Adrenal gland (tissue), 12 donors: ENCODE measurements around the gene BEND3. TPM values are rescaled to one million over a fixed set of nuclear protein-coding genes. Genes with fewer than 3 reads are reported as not detected.

Experiments used
- DNase-seq, 7 donors: peaks; one replicate each; pipeline ENCODE4 v3.0.0-alpha.2; 2019 to 2020
- H3K27ac ChIP-seq, 5 donors: fragments of 200-600 bp; sonication (generic) in 4 of 5; 1 replicate in 3 of 5; 2 replicates in 2 of 5; pipeline versions ENCODE4 v1.5.1 to v1.8.0; 2016 to 2020; ENCODE audit warnings: mild to moderate bottlenecking in 1 of 5
- H3K27me3 ChIP-seq: fragments of 200-600 bp; 2 replicates; pipeline ENCODE4 v1.8.0; 2021
- H3K36me3 ChIP-seq, 2 donors: fragments of 200-600 bp; replicated peaks in 1 of 2; 1 replicate in 1 of 2; 2 replicates in 1 of 2; pipeline versions ENCODE4 v1.5.1 to v1.8.0; 2018 to 2022
- H3K4me1 ChIP-seq, 2 donors: fragments of 200-600 bp; replicated peaks in 1 of 2; 1 replicate in 1 of 2; 2 replicates in 1 of 2; pipeline versions ENCODE4 v1.5.1 to v1.8.0; 2018 to 2021
- H3K4me3 ChIP-seq, 4 donors: fragments of 200-600 bp; sonication (generic) in 3 of 4; one replicate each; pipeline ENCODE4 v1.5.1; 2016 to 2018
- H3K9me3 ChIP-seq, 3 donors: fragments of 200-600 bp; sonication (generic) in 1 of 3; replicated peaks in 1 of 3; 1 replicate in 2 of 3; 2 replicates in 1 of 3; pipeline versions ENCODE4 v1.5.1 to v1.8.0; 2016 to 2021
- POLR2A ChIP-seq, 2 donors: fragments of 450-650 bp; IDR thresholded peaks; one replicate each; pipeline ENCODE4 v1.6.1; 2017; ENCODE audit warnings: antibody characterized with exemption in 2 of 2, mild to moderate bottlenecking in 2 of 2, moderate library complexity in 1 of 2
- WGBS, 4 donors: extraction: QIAGEN DNeasy Blood & Tissue Kit in 2 of 4; methylation state at CpG; one replicate each; pipeline versions ENCODE4 v1.1.5 to v1.1.7; 2013 to 2017; 5-methylcytosine and 5-hydroxymethylcytosine counted together
- intact Hi-C, 2 donors: fragments of 100-400 bp; cut with DNase I; formaldehyde crosslinking; loops; one replicate each; pipeline versions ENCODE4 v1.14.1 to v1.15.0; 2022 to 2023
- polyA plus RNA-seq, 3 donors: library from polyadenylated mRNA; stranded (reverse); fragments of 200-250 nt in 2 of 3; fragments of 350-450 nt in 1 of 3; fragmentation: Illumina TruSeq in 1 of 3; extraction: RNeasy Lipid Tissue Mini Kit (QIAGEN cat#74804) in 1 of 3; gene quantifications; one replicate each; pipeline ENCODE4 v1.2.3, GENCODE V29; 2013 to 2014
- total RNA-seq, 9 donors: library from RNA; depleted of rRNA in 4 of 9; stranded (reverse); fragments of >200 nt in 4 of 9; fragments of 120-200 nt in 1 of 9; fragmentation: NEBNext Ultra II Directional in 1 of 9; extraction: Animal tissue kit (Norgen Biotek cat#: 25700) in 1 of 9; gene quantifications; one replicate each; pipeline versions ENCODE4 v1.1.0 to v1.2.4, GENCODE V29; 2013 to 2023
- TF ChIP-seq, protein P1 (sequence below), 6 experiments: fragments of 450-650 bp in 4 of 6; fragments of 200-600 bp in 2 of 6; sonication (generic) in 1 of 6; IDR thresholded peaks; 1 replicate in 5 of 6; 2 replicates in 1 of 6; pipeline versions ENCODE4 v1.5.1 to v1.8.0; 2016 to 2021; ENCODE audit warnings: antibody characterized with exemption in 6 of 6, mild to moderate bottlenecking in 2 of 6, moderate library complexity in 1 of 6
- donor health status: healthy with polysubstance abuse.
- donor health status: Bipolar disorder and iron deficiency.
- donor health status: DM: yes; HTN: yes; CAD: no.
- donor health status: DM: no; HTN: no; CAD: no.
- donor health status: DM: no; HTN: no; CAD: no.
- donor health status: DM: yes; HTN: yes; CAD: no.

BEND3 gene
- total and polyA plus RNA-seq, 12 donors: 0.64 to 3.5 (median 1.9) TPM

DNA sequence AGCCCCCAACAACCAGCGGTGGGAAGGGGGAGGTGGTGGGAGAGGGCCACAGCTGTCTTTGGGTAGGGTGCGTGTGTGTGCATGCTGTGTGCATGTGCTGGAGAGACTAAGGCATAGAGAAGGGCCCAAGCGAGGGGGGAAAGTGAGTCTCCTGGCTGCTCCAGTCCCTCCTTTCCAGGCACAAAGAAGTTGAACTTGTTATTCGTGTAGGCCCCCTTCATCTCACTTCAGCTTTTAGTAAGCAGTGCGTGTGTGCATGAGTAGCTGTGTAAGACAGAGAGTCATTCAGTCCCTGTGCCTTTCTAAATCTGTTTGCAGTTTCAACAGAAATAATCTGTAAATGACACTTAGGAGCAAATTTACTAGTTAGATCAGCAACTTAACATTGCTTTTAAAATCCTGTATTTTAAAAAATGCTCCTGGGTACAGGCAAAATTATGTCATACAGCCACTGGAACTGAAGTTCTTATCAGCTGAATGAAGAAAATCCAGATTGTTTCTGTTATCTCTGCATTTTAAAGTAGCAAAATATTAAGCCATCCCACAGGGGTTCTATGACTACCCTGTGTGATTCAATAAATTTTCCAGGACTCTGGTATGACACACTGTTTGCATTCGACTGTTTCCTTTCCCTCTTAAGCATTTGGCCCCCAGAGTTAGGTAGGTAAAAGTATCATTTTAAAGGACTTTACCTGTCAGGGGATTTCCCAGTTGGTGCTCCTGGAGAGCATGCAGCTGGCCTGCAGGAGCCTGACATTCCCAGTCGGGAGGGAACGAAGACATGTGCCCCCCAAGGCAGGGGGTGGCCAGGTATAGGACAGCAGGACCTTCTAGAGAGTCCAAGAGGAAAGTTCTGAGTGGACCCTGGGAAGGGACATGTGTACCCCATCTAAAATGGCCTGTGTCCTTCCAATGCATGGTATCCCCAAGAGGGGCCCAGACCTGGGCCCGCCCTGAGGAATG is 48.3 kb downstream of the BEND3 start:
- Histone ChIP-seq H3K27me3 (no peaks in the 10 kb centered on the region), H3K4me3 (no peak overlapping the region), H3K9me3 (no peaks in the 10 kb centered on the region), H3K4me1 (peaks cover 8 to 14% of the 10 kb centered on the region in 2 donors), H3K27ac (no peak overlapping the region), H3K36me3 (no peaks in the 10 kb centered on the region)
- 84 to 87% (median 85%) methylated on average over 7 to 9 of the region's 9 CpGs for WGBS, 4 donors
- DNase-seq: no peak
- TF ChIP-seq POLR2A (IDR thresholded peaks at IDR 0.05): no peak
- TF ChIP-seq, protein P1, sequence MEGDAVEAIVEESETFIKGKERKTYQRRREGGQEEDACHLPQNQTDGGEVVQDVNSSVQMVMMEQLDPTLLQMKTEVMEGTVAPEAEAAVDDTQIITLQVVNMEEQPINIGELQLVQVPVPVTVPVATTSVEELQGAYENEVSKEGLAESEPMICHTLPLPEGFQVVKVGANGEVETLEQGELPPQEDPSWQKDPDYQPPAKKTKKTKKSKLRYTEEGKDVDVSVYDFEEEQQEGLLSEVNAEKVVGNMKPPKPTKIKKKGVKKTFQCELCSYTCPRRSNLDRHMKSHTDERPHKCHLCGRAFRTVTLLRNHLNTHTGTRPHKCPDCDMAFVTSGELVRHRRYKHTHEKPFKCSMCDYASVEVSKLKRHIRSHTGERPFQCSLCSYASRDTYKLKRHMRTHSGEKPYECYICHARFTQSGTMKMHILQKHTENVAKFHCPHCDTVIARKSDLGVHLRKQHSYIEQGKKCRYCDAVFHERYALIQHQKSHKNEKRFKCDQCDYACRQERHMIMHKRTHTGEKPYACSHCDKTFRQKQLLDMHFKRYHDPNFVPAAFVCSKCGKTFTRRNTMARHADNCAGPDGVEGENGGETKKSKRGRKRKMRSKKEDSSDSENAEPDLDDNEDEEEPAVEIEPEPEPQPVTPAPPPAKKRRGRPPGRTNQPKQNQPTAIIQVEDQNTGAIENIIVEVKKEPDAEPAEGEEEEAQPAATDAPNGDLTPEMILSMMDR (IDR thresholded peaks at IDR 0.05): no peak
- intact Hi-C loops: no loop called here

DNA sequence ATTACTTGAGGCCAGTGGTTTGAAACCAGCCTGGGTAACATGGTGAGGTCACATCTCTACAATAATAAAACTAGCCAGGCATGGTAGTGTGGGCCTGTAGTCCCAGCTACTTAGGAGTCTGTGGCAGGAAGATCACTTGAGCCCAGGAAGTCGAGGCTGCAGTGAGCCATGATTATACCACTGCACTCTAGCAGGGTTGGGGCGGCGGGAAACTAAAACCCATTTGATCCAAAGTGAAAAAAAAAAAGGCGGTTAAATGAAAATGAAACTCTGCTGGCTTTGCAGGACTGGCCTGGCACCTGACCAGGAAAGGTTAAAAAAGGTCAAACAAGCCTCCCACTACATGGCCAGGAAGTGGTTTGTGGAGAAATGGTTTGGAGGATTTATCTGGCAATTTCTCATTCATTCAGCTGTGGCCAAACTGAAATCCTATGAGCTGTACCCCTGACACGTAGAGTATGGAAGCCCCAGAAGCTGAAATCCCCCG is 50.7 kb downstream of the BEND3 start:
- TF ChIP-seq POLR2A (IDR thresholded peaks at IDR 0.05): no peak
- TF ChIP-seq, protein P1 (IDR thresholded peaks at IDR 0.05): no peak
- H3K27me3 ChIP-seq: no peaks in the 10 kb centered on the region
- peaks cover 8 to 14% of the 10 kb centered on the region in 2 donors for H3K4me1 ChIP-seq
- intact Hi-C loops: no loop called here
- no peaks in the 10 kb centered on the region for H3K36me3 ChIP-seq
- no peak overlapping the region for H3K27ac ChIP-seq
- DNase-seq: peak; percentile 32 to 84 (median 73)
- WGBS, 4 donors: 20 to 34% (median 31%) methylated on average over 6 of the region's 6 CpGs
- no peaks in the 10 kb centered on the region for H3K9me3 ChIP-seq
- no peak overlapping the region for H3K4me3 ChIP-seq

DNA sequence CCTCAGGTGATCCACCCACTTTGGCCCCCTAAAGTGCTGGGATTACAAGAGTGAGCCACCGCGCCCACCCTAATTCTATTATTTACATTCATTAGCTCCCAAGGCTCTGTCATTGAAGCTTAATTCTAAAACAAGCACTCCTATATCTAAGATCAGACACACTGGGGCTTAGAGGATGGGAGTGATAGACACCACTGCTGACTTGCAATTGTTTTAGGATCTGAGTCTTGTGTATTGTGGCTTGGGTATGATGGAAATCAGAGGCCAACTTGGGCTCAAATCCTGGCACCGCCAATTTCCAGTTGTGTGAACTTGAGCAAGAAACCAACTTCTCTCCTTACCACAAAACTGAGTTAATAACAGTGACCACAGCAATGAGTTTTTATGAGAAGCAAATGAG is 52.6 kb downstream of the BEND3 start:
- intact Hi-C loops: no loop called here
- DNase-seq: no peak
- Histone ChIP-seq H3K4me3 (no peak overlapping the region), H3K9me3 (no peaks in the 10 kb centered on the region), H3K27me3 (no peaks in the 10 kb centered on the region), H3K27ac (no peak overlapping the region), H3K4me1 (peaks cover 8 to 14% of the 10 kb centered on the region in 2 donors), H3K36me3 (no peaks in the 10 kb centered on the region)
- WGBS, 4 donors: 89 to 100% (median 94%) methylated on average over 3 of the region's 3 CpGs
- TF ChIP-seq POLR2A (IDR thresholded peaks at IDR 0.05): no peak
- TF ChIP-seq, protein P1 (IDR thresholded peaks at IDR 0.05): no peak

DNA sequence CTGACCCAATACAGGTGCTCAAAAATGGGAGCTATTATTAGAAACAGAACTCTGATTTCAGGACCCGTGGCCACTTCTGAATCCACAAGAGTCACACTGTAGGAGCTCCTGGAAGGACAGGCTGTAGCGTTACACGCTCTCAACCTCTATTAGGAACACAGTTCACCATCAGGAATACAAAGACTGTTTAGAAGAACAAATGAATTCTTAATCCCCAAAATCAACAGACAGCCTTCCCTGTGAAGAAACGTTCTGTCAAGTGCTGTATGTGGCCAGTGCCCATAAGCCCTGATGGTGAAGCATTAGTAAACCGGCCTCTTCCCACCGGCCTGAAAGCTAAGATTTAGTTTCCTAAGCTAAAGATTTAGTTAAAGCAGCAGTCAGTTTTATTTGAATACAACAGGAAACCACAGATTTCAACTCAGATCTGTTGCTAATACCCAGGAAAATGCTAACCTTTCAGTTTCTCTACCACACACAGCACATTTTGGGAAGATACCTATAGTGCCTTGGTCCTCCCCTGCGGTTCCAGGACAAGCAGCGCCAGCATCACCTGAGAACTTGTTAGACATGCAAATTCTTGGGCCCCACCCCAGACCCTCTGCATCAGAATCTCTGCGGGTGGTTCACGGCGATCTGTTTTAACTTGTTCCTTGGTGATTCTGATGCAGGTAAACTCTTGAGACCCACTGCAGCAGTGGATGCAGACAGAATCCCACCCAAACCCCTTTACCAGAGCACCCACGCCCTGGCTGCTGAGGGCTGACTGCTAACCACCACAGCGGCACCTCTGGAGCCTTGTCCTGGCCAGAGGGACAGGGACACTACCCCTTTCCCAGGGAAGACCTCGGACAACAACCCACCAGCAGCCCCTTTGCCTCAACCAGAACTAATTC is 53.9 kb downstream of the BEND3 start:
- H3K4me3 ChIP-seq: no peak overlapping the region
- TF ChIP-seq POLR2A (IDR thresholded peaks at IDR 0.05): no peak
- TF ChIP-seq, protein P1 (IDR thresholded peaks at IDR 0.05): no peak
- H3K27ac ChIP-seq: no peak overlapping the region
- H3K4me1 ChIP-seq: peaks cover 8% of the 10 kb centered on the region in 2 donors
- 58 to 66% (median 61%) methylated on average over 12 to 14 of the region's 14 CpGs for WGBS, 4 donors
- no peak for DNase-seq
- no peaks in the 10 kb centered on the region for H3K36me3 ChIP-seq
- intact Hi-C loops: no loop called here
- no peaks in the 10 kb centered on the region for H3K9me3 ChIP-seq
- no peaks in the 10 kb centered on the region for H3K27me3 ChIP-seq
